ENCODE results near the gene MTMR3. TPM values are rescaled to one million over a fixed set of nuclear protein-coding genes. Genes with fewer than 3 reads are reported as not detected.

Gene MTMR3
- total RNA-seq, 1 donor from 2014 or later: 36.9 TPM

GRCh38 chr22:30079952-30080533, 197.1 kb downstream of the MTMR3 start, which contains the start of gene HORMAD2:
Gene HORMAD2 (plus strand): TSS chr22:30080464. CDS start chr22:30093953, 13,489 bp downstream.
- Mint-ChIP-seq H3K36me3 (ENCODE audit: low read depth) (no peaks in the 10 kb centered on the region), H3K27ac (ENCODE audit: unreplicated experiment) (peak within 1 kb of the TSS; percentile 51), H3K4me1 (ENCODE audit: low read depth) (peaks cover 8% of the 10 kb centered on the region), H3K9me3 (ENCODE audit: low read depth) (peaks cover 6% of the 10 kb centered on the region), H3K27me3 (ENCODE audit: low read depth) (peaks cover 19% of the 10 kb centered on the region), H3K4me3 (ENCODE audit: unreplicated experiment) (peak within 1 kb of the TSS; percentile 72)
- DNase-seq (ENCODE audit: low spot score): no peak
- TF ChIP-seq, protein P1, sequence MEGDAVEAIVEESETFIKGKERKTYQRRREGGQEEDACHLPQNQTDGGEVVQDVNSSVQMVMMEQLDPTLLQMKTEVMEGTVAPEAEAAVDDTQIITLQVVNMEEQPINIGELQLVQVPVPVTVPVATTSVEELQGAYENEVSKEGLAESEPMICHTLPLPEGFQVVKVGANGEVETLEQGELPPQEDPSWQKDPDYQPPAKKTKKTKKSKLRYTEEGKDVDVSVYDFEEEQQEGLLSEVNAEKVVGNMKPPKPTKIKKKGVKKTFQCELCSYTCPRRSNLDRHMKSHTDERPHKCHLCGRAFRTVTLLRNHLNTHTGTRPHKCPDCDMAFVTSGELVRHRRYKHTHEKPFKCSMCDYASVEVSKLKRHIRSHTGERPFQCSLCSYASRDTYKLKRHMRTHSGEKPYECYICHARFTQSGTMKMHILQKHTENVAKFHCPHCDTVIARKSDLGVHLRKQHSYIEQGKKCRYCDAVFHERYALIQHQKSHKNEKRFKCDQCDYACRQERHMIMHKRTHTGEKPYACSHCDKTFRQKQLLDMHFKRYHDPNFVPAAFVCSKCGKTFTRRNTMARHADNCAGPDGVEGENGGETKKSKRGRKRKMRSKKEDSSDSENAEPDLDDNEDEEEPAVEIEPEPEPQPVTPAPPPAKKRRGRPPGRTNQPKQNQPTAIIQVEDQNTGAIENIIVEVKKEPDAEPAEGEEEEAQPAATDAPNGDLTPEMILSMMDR (IDR thresholded peaks at IDR 0.05): no peak

Small RNAs within 50 kb of the gene (microRNA-seq; reads per million reads assigned to microRNA genes)
- gene MIR6818 (ENCODE audit: borderline number of aligned reads): not detected

Other genes starting within 250 kb of the MTMR3 start
- not detected in 3 replicates for gene CABP7, start 163.2 kb upstream of the MTMR3 start, total RNA-seq
- 16.6 to 18.8 TPM (median 18.1 TPM) in 3 replicates for gene ZMAT5, start 116.2 kb upstream of the MTMR3 start, total RNA-seq
- 59.2 to 73.2 TPM (median 63.5 TPM) in 3 replicates for gene UQCR10, start 115.8 kb upstream of the MTMR3 start, total RNA-seq
- 43.2 to 65.8 TPM (median 44.2 TPM) in 3 replicates for gene ASCC2, start 44.9 kb upstream of the MTMR3 start, total RNA-seq
- not detected in 3 replicates for gene HORMAD2, start 197.3 kb downstream of the MTMR3 start, total RNA-seq